Measurements from ENCODE around the gene TRAPPC10.

DNA sequence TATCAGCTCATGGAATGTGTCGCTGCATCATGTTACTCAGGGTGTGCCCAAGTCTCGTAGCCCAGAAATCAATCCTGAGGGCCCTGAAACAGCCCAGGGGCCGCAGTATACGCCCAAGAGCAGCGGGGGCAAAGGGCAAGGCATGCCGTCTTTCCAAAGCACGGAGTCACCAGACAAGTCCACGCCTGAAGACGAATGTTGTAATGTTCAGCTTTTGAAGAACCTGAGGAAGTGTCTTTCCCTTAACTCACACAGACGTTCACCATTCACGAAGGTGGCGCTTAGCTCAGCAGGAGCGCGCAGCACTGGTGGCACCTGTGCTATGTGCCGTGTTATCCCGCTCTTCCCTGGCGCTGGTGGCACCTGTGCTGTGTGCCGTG lies 76.3 kb downstream of the TRAPPC10 start:
- TF ChIP-seq GATA2 (IDR thresholded peaks at IDR 0.05; ENCODE audit: low read depth, low read length): no peak
- no peak for TF ChIP-seq GATA3 (IDR thresholded peaks at IDR 0.05; ENCODE audit: low read depth, low read length)
